NCI-H2081 (cell line): ENCODE measurements around the gene ASB1.

Source experiments
- DNase-seq, 2 experiments: peaks; one replicate each; lab custom pipeline; 2025; lab: John Stamatoyannopoulos, UW

ASB1 gene

DNA sequence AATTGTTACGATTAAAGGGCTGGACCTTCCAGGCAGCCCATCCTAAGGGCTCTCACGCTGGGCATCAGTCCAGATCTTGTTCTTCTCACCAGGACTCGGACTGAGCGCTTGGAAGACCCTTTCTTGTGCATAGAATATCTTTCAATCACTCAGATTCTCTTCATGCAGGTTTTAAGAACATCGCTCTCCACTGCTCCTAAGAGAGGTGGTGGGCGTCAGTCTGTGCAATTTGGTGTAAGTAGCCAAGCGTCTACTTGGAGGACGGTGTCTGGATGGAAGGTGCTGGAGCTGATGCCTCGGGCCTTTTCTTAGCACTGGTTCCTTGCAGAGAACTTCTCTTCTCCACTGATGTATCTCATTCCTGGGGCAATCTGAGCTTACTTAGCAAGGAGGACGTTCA is 68.7 kb downstream of the ASB1 start:
- no peak for DNase-seq

DNA sequence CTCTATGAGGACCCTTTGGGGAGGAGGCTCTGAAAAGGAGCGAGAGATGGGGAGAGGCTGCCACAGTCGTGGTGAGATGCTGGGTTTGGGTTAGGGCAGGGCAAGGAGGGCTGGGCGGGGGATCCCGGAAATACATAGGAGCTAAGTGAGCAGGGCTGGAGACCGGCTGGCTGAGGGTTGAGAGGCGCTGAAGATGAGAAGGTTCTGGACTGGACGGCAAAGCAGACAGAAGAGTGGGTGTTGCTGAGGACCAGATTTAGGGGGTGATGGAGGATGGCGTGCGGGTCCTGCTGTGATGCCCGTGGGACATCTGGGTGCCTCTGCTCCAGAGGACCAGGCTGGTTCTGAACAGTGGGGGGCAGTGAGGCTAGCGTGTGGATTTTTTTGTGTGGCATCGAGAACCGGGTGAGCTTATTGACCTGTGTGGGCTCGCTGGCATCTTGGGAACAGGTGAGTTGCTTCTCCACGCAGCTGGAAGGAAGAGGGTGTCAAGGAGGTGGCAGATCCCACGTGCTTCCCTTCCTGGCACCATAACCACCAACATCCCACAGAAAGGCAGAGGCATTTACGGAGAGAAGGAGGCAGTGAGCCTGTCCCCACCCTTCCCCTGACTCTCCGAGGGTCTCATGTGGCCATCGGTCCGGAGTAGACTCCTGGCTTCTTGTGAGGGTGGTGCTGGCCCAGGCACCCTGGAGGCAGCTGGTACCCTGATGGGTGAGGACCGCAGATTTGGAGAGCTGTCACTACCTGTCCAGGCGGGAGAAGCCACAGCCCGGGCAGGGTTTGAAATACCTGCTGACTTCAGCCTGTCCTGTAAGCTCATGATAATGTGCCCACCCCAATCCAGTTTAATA is 70.3 kb downstream of the ASB1 start:
- DNase-seq, result no peak

DNA sequence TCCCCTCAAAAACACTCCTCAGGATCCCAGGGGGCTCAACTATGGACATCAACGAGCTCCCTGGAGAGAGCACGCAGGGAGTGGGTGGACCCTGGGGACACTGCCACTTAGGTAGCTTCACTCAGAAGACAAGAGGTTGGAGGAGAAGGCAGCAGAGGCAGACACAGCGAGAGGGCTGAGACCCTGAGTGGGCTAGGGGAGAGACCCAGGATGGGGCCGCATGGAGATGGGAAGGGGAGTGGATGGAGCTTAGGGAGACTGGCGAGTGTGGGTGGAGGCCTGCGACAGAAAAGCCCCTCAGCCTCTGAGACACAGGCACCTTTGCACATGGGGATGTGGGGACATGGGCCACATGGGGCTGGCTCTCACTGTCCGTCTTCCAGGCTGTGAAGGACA is 70.9 kb downstream of the ASB1 start:
- no peak for DNase-seq

DNA sequence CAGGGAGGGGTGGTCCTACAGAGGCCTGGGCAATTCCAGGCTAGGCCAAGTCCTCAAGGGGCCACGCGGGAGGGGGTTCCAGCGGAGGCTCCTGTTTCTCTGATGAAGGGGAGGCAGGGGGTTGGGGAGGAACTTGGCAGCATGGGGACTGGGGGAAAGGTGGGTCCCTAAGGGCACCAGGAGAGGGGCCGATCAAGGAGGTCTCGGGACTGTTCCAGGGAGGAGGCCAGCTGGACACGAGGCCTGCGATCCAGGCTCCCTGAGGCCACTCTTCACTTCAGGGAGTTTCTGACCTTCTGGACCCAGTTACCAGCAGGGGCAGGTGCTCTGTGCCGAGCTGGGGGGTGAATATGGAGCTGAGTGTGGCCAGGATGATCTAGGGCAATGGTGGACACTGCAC is 71.5 kb downstream of the ASB1 start:
- DNase-seq, result no peak

DNA sequence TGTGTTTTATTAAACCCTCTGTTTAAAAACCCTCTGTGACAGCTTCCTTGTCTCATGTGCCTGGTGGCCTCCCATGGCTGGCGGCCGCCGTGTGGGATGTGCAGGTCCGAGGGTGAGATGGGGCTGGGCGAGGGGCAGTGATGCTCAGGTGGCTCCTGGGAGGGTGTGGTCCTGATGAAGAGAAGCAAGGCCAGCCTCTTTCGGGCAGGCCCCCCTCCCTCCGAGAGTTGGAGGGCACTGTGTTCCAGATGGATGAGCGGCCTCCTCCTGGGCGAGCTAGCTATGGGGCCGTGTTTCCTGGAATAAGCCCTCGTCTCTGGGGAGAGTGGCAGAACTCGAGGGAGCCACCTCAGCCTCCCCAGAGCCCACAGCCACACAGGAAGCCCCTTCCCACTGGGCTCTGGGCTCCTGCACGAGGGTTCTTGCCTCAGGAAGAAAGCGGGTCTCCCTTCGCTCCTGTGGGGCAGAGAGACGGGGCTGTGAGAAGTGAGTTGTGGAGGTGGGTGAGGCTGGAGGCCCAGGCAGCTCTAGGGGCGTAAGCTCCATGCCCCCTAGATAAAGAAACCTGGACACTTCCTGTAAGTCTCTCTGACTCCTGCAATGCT is 72.1 kb downstream of the ASB1 start:
- no peak for DNase-seq

DNA sequence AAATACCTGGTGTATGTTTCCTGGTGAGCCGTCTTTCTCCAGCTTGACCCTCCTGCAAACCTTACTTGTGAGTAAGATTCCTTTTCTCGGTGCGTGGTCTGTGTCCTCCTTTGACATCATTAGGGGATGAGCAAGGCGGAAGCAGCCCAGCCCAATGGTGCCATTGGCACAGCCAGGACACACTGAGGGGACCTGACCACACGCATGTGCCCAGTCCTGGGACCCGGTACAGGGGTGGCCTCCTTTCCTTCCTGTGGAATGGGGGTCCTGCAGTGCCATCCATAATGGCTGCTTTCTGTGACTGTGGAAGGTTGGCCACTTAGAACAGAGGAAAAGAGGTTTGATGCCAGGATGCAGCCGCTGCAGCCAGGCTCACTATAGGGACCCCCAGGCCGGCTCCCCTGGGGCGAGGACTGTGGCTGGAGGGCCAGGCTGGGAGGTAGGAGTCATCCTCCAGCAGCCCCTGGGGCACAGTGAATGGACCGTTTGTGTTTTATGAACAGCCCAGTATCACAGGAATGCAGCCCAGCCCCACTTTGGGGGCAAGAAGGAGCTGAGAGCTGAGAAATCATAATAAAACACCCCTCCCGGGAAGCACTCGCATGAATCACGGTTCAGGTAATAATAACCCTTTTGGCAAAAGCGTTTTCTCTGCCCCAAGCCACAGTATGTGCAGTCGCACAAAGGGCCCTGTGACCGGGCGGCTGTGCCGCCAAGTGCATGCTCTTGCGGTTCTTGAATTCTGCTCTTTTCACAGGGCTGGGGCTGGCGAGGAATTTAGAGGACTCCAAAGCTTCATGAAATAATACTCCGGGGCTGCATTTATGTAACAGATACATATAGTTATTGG is 73.2 kb downstream of the ASB1 start:
- DNase-seq, result no peak

DNA sequence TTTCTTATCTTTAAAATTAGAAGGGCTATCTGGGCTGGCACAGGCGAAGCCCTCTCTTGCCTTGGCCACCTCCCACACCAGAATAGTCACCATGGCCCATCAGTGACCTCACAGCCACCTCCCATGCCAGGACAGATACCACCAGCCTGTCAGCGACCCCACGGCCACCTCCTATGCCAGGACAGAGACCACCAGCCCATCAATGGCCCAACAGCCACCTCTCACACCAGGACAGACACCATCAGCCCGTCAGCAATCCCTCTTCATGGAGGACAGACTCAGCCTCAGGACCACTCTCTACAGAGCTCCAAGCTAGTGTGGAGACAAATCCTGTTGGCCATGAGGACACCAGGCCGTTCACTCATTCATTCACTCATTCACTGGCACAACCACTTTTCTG is 74.6 kb downstream of the ASB1 start:
- DNase-seq, result no peak
